HCT116 (cell line): ENCODE measurements around the gene ZFAND6. TPM values are rescaled to one million over a fixed set of nuclear protein-coding genes. Genes with fewer than 3 reads are reported as not detected.
"Not testable (repeated sequence)": the region's sequence is repeated elsewhere in the genome, so short reads cannot be mapped to it uniquely, and the experiment has no call there.

ENCODE experiments used
- ATAC-seq: fragments of 200-7000 bp; cut with Tn5 transposase; 2 replicates; pipeline ENCODE4 v1.9.1; 2020; ENCODE audit warnings: mild to moderate bottlenecking, moderate library complexity
- BruUV-seq: library from RNA; stranded (reverse); fragments of 400-500 nt; replicated peaks from 2 replicates; lab custom pipeline; 2021; lab: Mats Ljungman, UMichigan
- CTCF ChIA-PET: fragments of 300-600 bp; sonication (Branson Sonifier 250); formaldehyde crosslinking; loops from one replicate; lab custom pipeline; 2021; ENCODE audit warnings: antibody characterized with exemption; lab: Charles Lee
- POLR2A ChIA-PET: fragments of 300-600, 350-600 bp; sonication (Branson Sonifier 250); formaldehyde crosslinking; loops from one replicate; lab custom pipeline; 2021; ENCODE audit warnings: antibody characterized with exemption; lab: Charles Lee
- RAD21 ChIA-PET, 2 experiments: fragments of 300-600 bp; sonication (Branson Sonifier 250); formaldehyde crosslinking; loops; one replicate each; lab custom pipeline; 2023; ENCODE audit warnings: low total read pairs in 2 of 2; ENCODE audit not compliant: uncharacterized antibody in 2 of 2, unreplicated experiment in 2 of 2, low non-redundant PET in 1 of 2; lab: Charles Lee
- DNase-seq: peaks from one replicate; pipeline ENCODE4 v3.0.0-alpha.2; 2010; ENCODE audit warnings: low read depth, low spot score
- H2AFZ ChIP-seq: fragments of 200-600 bp; shearing (Covaris generic), sonication (generic); 2 replicates; pipeline ENCODE4 v1.6.1; 2017; ENCODE audit warnings: low read depth, mixed run types, mixed read lengths, antibody characterized with exemption, low read length; ENCODE audit not compliant: poor library complexity, severe bottlenecking
- H3K27ac ChIP-seq: 2 replicates; pipeline ENCODE4 v1.5.1; 2012; ENCODE audit warnings: low read depth, low read length
- H3K27me3 ChIP-seq: fragments of 200-600 bp; sonication (generic); 2 replicates; pipeline ENCODE4 v1.6.1; 2016; ENCODE audit warnings: mixed run types, low read length, mixed read lengths; ENCODE audit not compliant: insufficient read depth
- H3K36me3 ChIP-seq, 2 experiments: fragments of 200-500 bp in 1 of 2; fragments of 200-600 bp in 1 of 2; sonication (Bioruptor generic) in 1 of 2; sonication (generic) in 1 of 2; 2 replicates each; pipeline versions ENCODE4 v1.5.1 to v1.6.1; 2014 to 2016; ENCODE audit warnings: low read length in 2 of 2, inconsistent platforms in 1 of 2, mixed read lengths in 1 of 2, mixed run types in 1 of 2; ENCODE audit not compliant: insufficient read depth in 2 of 2, control insufficient read depth in 1 of 2
- H3K4me1 ChIP-seq, 2 experiments: fragments of 200-600 bp in 1 of 2; sonication (generic) in 1 of 2; 2 replicates each; pipeline versions ENCODE4 v1.5.1 to v1.6.1; 2012 to 2017; ENCODE audit warnings: low read length in 2 of 2, inconsistent platforms in 1 of 2, mild to moderate bottlenecking in 1 of 2, mixed read lengths in 1 of 2, mixed run types in 1 of 2, moderate library complexity in 1 of 2; ENCODE audit not compliant: insufficient read depth in 2 of 2, control insufficient read depth in 1 of 2
- H3K4me2 ChIP-seq: fragments of 200-600 bp; sonication (generic); 2 replicates; pipeline ENCODE4 v1.6.1; 2017; ENCODE audit warnings: mixed run types, low read length, mixed read lengths
- H3K4me3 ChIP-seq, 2 experiments: fragments of 200-600 bp in 1 of 2; sonication (generic) in 1 of 2; replicated peaks in 1 of 2; 2 replicates each; pipeline ENCODE4 v1.5.1; 2011 to 2016; ENCODE audit warnings: low read length in 2 of 2, control low read depth in 1 of 2, low read depth in 1 of 2, mild to moderate bottlenecking in 1 of 2, mixed read lengths in 1 of 2, mixed run types in 1 of 2
- H3K79me2 ChIP-seq: fragments of 200-600 bp; sonication (generic); 2 replicates; pipeline ENCODE4 v1.6.1; 2017; ENCODE audit warnings: mild to moderate bottlenecking, mixed run types, low read length, moderate library complexity, mixed read lengths; ENCODE audit not compliant: insufficient read depth
- H3K9ac ChIP-seq: fragments of 200-600 bp; sonication (generic); 2 replicates; pipeline ENCODE4 v1.6.1; 2016; ENCODE audit warnings: low read length, mixed read lengths
- H3K9me2 ChIP-seq: fragments of 200-600 bp; sonication (generic), shearing (Covaris generic); 2 replicates; pipeline ENCODE4 v1.6.1; 2017; ENCODE audit warnings: mixed run types, mild to moderate bottlenecking, moderate library complexity; ENCODE audit not compliant: insufficient read depth
- H3K9me3 ChIP-seq, 2 experiments: fragments of 200-500 bp in 1 of 2; fragments of 200-600 bp in 1 of 2; sonication (Bioruptor generic) in 1 of 2; sonication (generic) in 1 of 2; 2 replicates each; pipeline ENCODE4 v1.6.1; 2014 to 2017; ENCODE audit warnings: low read length in 2 of 2, mixed read lengths in 2 of 2, inconsistent platforms in 1 of 2, low read depth in 1 of 2, mild to moderate bottlenecking in 1 of 2, mixed run types in 1 of 2, moderate library complexity in 1 of 2; ENCODE audit not compliant: control insufficient read depth in 1 of 2, insufficient read depth in 1 of 2
- H4K20me1 ChIP-seq: fragments of 200-600 bp; sonication (generic), shearing (Covaris generic); 2 replicates; pipeline ENCODE4 v1.6.1; 2017; ENCODE audit warnings: mixed run types, mild to moderate bottlenecking, moderate library complexity; ENCODE audit not compliant: insufficient read depth
- CEBPB ChIP-seq: IDR thresholded peaks from 2 replicates; pipeline ENCODE4 v1.6.1; 2012; ENCODE audit warnings: low read depth
- EGR1 ChIP-seq: IDR thresholded peaks from 2 replicates; pipeline ENCODE4 v1.6.1; 2012; ENCODE audit warnings: low read depth
- EZH2 ChIP-seq: fragments of 200-600 bp; sonication (generic); IDR thresholded peaks from 2 replicates; pipeline ENCODE4 v1.6.1; 2017; ENCODE audit warnings: antibody characterized with exemption, mixed run types
- EZH2phosphoT487 ChIP-seq: fragments of 200-600 bp; IDR thresholded peaks from 2 replicates; pipeline ENCODE4 v1.6.1; 2018; ENCODE audit warnings: antibody characterized with exemption, borderline replicate concordance
- FOSL1 ChIP-seq: IDR thresholded peaks from 2 replicates; pipeline ENCODE4 v1.6.1; 2012; ENCODE audit warnings: low read depth
- JUND ChIP-seq: IDR thresholded peaks from 2 replicates; pipeline ENCODE4 v1.6.1; 2012
- MAX ChIP-seq: IDR thresholded peaks from 2 replicates; pipeline ENCODE4 v1.6.1; 2012
- POLR2A ChIP-seq: IDR thresholded peaks from 2 replicates; pipeline ENCODE4 v1.7.0; 2011; ENCODE audit warnings: borderline replicate concordance; ENCODE audit not compliant: insufficient read depth, insufficient read length; ENCODE audit errors: extremely low read depth
- SIN3A ChIP-seq: IDR thresholded peaks from 2 replicates; pipeline ENCODE4 v1.6.1; 2012; ENCODE audit warnings: low read depth
- intact Hi-C: fragments of 100-400 bp; cut with micrococcal nuclease; formaldehyde crosslinking; loops from 2 replicates; pipeline ENCODE4 v1.10.0; 2022
- total RNA-seq: library from RNA; stranded (reverse); gene quantifications from one replicate; pipeline ENCODE4 v1.2.1, GENCODE V29; 2021; ENCODE audit not compliant: unreplicated experiment
- TF ChIP-seq, protein P1 (sequence below): IDR thresholded peaks from 2 replicates; pipeline ENCODE4 v1.6.1; 2012

ZFAND6 gene
- total RNA-seq, 1 experiment from 2014 or later = 51.3 TPM

- ChIA-PET CTCF (no interaction called here), POLR2A (no interaction called here), RAD21 (no interaction called here)
- Histone ChIP-seq H2AFZ (no peak overlapping the region), H3K4me3 (no peak overlapping the region), H3K9me3 (no peaks in the 10 kb centered on the region), H3K4me1 (no peaks in the 10 kb centered on the region), H3K79me2 (peaks cover 27% of the 10 kb centered on the region), H3K9me2 (no peaks in the 10 kb centered on the region), H3K27me3 (no peaks in the 10 kb centered on the region), H4K20me1 (no peaks in the 10 kb centered on the region; the same call in 1 of the 2 replicates), H3K9ac (no peak overlapping the region), H3K4me2 (no peak overlapping the region), H3K27ac (no peak overlapping the region), H3K36me3 (no peaks in the 10 kb centered on the region)
- no TSS peak for BruUV-seq
- ATAC-seq = no peak
- TF ChIP-seq CEBPB (no peak), SIN3A (no peak), MAX (no peak), POLR2A (no peak), EZH2 (no peak), JUND (no peak), FOSL1 (no peak), EZH2phosphoT487 (no peak), EGR1 (no peak)
- TF ChIP-seq, protein P1, sequence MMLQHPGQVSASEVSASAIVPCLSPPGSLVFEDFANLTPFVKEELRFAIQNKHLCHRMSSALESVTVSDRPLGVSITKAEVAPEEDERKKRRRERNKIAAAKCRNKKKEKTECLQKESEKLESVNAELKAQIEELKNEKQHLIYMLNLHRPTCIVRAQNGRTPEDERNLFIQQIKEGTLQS = no peak
- intact Hi-C loops = no loop called here
- no peak for DNase-seq
Measured at GRCh38 chr15:80099241-80099640, 39.8 kb downstream of the ZFAND6 start.

DNA sequence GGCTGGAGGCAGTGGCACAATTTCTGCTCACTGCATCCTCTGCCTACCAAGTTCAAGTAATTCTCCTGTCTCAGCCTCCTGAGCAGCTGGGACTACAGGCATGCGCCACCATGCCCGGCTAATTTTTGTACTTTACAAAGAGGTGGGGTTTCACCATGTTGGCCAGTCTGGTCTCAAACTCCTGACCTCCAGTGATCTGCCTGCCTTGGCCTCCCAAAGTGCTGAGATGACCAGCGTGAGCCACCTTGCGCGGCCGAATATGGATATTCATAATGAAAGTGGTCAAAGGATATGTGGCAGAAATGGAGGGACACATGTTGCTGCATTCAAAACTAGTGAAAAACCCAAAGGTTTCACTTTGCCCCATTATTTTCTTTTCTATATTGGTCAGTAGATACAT lies 40.2 kb downstream of the ZFAND6 start:
- H3K36me3 ChIP-seq, intact Hi-C loops, H2AFZ ChIP-seq, H4K20me1 ChIP-seq, RAD21 ChIA-PET, H3K4me2 ChIP-seq, H3K9me2 ChIP-seq, ATAC-seq, H3K9me3 ChIP-seq, DNase-seq, POLR2A ChIA-PET, CTCF ChIA-PET, H3K4me3 ChIP-seq, H3K4me1 ChIP-seq, H3K27me3 ChIP-seq, H3K9ac ChIP-seq, BruUV-seq, H3K27ac ChIP-seq: not testable (repeated sequence)
- peaks cover 24% of the 10 kb centered on the region for H3K79me2 ChIP-seq
